HS-5 (cell line): Measurements from ENCODE around the gene MCHR2.
A peak's percentile ranks its signal among the peaks of the same experiment; 100 is the strongest.
"Not testable (repeated sequence)": the region's sequence is repeated elsewhere in the genome, so short reads cannot be mapped to it uniquely, and the experiment has no call there.

Experiments used
- DNase-seq: peaks from one replicate; pipeline ENCODE4 v3.0.0-alpha.2; 2012; ENCODE audit warnings: low read depth

MCHR2 gene, protein sequence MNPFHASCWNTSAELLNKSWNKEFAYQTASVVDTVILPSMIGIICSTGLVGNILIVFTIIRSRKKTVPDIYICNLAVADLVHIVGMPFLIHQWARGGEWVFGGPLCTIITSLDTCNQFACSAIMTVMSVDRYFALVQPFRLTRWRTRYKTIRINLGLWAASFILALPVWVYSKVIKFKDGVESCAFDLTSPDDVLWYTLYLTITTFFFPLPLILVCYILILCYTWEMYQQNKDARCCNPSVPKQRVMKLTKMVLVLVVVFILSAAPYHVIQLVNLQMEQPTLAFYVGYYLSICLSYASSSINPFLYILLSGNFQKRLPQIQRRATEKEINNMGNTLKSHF

DNA sequence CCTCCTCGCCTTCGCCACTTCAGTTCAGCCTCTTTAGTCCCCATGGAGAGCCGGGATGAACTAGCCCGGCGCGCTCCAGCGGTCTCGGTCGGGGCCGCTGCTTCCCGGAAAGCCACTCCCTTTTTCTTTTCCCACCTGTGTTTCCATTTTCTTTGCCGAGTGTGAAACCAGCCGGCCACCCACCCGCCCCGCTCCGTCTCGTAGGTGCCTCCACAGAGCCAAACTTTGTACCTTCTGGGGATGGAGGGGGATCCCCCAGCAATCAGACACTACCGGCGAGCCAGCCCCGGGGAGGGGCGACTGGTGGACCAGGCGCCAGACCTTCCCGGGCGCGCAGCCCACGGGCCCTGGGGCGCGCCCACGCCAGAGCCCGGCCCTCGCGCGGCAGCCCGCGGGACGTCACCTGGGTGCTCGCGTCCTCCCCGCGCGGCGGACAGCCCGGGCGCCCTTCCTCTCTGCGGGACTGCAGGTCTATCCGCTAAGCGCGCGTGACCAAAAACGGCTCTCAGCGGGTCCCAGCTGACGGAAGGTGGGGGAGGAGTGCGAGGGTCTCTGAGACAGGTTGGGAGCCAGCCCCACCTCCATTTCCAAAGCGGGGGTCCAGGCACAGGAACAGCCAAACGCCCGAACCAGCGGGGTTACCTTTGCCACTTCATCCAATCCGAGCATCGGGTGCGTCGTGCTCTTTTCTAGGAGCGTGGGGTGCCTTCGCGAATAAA is at the start of gene MCHR2:
Gene MCHR2 (minus strand): TSS at position 691 of the 719 bp plus-strand sequence. CDS start 38,076 bp downstream, outside the sequence.
- DNase-seq = no peak

DNA sequence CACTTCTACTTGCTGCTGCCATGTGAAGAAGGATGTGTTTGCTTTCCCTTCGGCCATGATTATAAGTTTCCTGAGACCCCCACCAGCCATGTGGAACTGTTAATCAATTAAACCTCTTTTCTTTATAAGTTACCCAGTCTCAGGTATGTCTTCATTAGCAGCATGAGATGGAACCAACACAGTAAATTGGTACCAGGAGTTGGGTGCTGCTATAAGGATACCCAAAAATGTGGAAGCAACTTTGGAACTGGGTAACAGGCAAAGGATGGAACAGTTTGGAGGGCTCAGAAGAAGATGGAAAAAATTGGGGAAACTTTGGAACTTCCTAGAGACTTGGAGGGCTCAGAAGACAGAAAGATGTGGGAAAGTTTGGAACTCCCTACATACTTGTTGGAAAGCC is 44.5 kb upstream of the MCHR2 start:
- not testable (repeated sequence) for DNase-seq

DNA sequence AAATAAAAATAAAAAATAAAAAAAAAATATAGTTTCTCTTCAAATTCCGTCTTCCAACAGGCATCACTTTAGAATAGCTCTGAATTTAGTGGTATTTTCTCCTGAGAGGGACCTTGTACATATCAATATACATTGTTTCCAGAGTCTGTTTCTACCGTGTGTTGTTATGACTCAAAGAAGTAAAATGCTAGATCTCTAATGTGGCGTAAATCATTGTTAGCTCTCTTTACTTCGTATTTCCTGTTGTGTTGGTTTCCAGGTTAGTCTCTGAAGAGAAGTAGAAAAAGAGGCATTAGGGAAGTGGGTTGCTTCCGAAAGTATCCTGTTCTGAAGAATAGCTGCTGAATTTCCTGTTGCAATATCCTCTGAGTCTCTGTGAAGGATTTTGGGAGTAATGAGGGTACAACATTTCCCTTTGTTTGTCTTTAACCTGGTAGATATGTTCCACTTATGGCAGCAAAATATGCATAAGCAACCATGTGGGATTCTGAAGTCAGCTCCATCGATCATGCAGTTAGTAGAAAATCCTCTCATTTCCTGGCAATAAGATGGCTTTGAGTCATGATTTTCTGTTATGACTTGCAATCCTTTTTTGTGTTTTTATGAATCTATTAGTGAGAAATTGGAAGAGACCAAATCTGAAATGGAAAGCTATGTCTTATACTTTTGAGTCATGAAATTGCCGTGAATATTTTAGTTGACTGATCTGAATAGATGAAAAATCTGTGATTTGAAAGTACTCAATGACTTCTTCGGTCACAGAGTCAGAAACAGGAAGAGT is 42.0 kb upstream of the MCHR2 start:
- DNase-seq = no peak

DNA sequence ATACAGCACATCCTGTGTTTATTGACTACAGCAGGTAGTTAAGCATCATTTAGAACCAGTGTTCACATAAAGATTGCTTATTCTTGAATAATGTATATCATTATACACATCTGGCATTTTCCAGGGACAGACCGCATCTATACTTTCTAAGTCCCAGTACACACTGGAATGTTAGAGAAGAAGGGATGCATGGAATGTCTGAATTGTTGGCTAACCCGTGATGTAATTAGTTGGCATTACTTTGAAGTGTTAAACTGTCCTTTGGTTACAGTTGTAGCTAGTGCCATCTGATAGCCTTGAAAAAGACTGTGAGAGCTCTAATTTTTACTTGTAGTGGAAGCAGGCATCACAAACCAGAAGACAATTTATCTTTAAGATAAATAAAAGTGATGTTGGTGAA is 29.8 kb upstream of the MCHR2 start:
- DNase-seq = no peak

DNA sequence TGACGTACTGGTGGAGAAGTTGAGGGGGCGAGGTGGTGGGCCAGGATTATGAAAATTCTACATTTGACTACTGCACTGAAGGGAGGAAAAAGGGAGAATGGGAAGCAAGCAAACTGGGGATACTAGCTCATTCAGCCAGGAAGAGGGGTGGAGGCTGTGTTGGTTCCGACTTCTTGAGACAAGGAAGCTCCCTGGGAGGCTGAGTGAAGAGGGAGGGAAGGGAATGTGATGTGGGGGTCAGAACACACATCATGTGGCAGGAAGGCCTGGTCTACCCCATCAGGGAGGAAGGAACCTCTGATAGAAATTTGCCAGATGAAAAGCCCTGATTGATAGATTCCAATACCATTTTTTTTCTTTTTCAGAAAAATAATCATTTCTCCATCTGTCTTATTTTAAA is 28.8 kb upstream of the MCHR2 start:
- no peak for DNase-seq

DNA sequence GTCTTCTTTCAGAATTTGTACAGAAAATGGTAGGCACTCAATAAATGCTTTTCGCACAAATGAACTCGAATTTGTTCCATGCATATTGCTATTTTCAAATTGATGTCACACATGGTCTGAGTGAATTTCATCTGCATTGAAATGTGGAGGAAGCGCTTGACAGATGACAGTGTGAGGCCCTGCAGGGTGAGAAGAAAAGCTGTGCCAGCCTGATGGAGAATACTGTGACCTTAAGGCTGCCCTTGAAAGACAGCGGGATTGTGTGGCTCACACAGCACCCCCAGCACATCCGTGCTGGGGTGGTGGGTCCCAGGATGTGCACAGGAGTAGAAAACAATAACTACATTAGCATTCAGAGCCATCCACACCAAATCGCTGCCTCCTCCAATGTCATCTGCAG is 14.8 kb upstream of the MCHR2 start:
- no peak for DNase-seq

DNA sequence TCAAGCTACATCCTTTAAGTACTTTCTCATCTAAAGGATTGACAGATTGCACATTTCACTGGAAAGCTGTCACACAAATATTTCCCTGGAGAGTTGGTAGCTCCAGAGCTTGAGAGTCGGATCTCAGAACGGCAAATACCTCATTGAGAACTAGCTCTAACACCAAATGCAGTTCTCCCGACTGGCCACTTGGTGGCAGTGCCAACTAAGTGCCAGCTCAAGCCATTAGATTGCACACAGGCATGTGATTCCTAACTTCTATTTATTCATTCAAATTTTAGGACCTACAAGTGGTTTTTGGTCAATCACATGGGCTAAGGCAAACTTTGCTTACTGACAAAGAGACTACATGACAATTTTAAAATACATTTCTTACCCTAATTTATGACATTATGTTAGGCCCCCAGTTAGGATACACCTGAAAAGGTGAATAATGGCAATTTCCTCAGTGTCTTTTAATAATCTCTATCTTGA is 7.9 kb upstream of the MCHR2 start:
- DNase-seq = peak; percentile 29

DNA sequence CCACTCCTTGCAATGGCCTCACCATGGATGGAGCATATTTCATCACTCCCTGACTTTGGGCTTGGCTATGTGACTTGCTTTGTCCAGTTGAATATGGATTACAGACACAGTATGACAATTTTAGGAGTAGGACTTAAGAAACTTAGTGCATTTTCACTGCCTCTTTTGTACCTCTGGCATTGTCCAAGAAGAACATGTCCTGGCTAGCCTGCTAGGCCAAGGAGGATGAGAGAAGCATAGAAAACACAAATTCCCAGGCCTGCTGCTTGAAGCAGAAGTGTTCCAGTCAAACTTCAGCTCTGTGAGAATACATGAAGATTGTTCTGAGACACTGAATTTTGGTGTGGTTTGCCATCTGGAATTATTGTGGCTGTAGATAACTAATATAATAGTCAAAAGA is 3.1 kb upstream of the MCHR2 start:
- DNase-seq = no peak

DNA sequence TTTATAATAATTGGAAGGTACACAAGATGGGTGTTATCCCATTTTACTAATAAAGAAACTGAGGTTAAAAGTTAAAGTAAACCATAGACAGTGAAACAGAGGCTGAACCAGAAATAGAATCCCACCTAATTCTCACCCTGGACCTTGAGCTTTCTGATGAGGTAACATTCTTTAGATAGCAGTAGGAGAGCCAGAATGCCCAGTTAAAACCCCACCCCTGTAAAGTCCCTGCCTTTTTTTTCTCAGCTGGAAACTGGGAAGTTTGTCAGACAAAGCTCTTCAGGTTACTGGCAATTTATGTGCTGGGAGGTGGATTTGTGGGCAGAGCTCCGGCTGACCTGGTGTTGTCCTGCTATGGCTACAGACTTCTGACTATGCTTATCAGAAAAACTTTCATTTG is 1.9 kb upstream of the MCHR2 start:
- no peak for DNase-seq

DNA sequence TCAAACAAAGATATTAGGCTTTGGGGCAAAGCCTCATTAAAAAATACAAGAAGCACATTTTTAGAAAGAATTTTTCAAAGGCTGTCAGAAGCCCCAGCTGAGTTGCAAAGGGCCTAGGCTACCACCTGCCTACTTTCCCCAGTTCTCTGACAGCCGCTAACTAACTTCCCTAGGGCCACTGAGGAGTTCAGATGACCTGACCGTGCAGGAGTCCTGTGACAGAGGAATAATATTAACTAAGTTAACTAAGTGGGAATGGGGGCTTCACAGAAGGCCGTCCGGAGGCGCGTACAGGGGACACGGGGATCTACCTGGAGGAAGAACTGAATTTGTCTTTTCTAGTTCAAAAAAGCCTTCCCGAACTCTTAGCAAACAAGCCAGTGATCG is 884 bp downstream of the MCHR2 start:
- no peak for DNase-seq

DNA sequence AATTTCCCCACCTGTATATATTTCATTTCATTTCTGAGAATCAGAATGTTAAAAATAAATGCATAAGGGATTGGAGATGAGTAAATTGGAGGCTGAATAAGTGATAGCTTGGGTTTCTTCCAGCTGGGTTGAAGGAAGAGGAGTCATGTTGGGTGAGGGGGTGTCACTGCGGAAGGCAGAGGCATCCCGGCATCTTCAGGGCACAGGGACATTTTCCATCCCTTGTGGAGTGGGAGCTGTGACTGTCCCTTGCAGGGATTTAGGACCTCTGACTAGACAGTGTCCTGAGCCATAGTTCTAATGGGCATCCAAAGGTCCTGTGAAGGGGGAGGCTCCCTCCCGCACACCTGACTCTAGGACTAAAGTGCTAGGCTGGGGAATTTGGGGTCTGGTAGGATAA is 2.1 kb downstream of the MCHR2 start:
- DNase-seq = no peak

DNA sequence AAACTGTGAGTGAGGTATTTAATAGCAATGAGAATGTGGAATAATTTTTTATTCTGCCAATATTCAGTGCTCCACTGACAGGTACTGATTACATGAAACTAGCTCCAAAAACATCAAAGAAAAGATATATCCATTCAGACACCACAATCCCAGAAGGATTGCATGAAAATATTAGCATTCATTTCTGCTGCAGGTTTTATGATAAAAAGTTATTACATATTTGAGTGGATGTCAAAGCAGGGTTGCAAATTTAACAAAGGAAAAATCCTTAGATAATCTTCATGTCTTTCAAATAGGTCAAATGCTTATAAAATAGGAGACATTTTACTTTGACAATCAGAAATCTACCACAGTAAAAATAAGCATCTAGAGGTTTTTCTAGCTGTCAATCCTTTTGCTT is 13.3 kb downstream of the MCHR2 start:
- DNase-seq = no peak

DNA sequence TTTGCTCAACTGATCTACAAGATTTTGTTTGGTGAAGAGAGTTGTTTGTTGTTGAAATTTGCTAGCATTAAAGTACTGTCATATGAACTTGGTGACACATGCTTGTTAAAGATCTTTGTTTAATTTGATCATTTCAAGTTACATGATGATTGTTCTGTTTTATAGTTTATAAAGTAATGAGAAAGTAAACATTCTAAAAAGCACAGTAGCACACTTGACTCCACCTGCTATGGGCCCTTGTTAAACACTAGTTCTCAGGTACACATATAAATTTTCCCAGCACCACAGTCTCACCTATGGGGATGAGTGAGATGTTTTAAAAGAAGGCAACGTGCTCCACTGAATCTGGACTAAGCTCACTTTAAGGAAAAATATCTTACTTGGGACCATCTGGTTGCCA is 14.1 kb downstream of the MCHR2 start:
- DNase-seq = no peak

DNA sequence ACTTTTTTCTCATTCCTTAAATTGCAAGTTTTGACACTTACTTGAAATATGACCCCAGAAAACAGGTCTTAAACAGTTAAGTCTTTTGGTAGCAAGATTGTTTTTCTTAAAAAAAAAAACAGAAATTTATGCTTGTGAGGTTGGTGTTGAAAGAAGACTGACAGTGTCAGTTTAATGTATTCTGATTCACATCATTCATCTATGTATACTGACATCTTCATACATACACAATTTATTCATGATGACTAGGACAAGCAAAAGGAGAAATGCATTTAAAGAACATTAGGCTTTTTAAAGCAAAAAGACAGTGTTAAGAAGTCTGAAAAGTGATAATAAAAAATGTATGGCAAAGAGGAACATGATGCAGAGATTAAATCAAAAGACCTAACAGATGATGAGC is 27.0 kb downstream of the MCHR2 start:
- DNase-seq = no peak

DNA sequence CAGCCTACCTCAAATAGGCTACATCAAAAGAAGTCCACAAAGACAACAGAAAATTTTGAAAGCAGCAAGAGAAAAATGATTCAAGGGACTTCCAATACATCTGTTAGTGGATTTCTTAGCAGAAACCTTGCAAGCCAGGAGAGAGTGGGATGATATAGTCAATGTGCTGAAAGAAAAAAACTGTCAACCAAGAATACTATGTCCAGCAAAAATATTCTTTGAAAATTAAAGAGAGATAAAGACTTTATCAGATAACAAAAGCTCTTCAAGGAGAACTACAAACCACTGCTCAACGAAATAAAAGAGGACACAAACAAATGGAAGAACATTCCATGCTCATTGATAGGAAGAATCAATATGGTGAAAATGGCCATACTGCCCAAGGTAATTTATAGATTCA is 34.0 kb downstream of the MCHR2 start:
- no peak for DNase-seq

DNA sequence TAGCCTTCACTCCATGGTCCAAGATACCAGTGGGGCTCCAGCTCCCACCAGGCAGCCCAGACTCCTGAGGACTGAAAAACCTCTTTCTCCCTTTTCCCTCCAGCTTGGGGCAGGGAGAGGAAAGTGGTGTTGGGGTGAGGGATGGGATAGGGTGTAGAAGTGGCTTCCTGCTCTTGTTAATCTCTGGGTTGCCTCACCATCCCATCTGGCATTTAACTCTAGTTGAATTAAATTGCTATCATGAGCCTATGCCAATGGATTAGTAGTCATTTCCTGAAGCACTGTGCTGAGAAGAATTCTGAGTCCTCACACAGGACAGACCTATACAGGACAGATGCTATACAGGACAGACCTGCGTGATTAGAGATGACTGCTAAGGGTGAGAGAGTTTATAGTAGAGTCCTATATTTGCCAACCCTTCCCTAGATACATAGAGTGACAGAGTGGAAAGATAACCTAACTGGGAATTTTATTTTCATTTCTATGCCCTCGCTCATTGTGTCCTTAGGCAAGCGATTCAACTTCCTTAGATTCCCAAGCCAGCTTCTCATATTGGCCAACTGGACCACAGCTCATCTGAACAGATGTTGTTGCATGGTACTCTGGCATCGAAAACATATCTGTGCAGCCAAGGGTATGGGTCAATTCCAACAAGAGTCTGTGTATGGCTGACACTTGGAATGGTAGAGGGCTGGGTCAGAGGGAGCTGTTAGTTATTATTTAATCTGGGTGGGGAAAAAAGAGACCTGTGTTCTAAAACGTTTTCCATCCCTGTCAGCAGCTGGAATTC is 42.8 kb downstream of the MCHR2 start:
- DNase-seq = peak; percentile 2

DNA sequence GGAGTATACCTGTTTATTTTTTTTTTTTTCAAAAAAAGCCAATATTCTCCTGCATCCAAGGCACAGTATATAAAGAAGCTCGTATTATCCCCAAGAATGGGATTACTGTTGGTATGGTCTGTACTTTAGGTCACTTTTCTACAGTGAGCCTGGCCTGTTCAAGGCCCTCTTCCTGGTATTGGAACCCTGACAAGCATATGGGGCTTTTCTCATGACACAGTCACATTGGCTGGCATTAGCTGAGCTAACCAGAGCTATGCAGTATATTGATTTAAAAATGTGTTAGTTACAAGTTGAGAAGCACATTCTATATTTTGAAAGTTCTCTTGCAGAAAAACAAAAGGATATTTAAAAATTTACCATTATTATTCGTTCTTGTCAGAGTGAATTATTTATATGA is 48.0 kb downstream of the MCHR2 start:
- DNase-seq = no peak

DNA sequence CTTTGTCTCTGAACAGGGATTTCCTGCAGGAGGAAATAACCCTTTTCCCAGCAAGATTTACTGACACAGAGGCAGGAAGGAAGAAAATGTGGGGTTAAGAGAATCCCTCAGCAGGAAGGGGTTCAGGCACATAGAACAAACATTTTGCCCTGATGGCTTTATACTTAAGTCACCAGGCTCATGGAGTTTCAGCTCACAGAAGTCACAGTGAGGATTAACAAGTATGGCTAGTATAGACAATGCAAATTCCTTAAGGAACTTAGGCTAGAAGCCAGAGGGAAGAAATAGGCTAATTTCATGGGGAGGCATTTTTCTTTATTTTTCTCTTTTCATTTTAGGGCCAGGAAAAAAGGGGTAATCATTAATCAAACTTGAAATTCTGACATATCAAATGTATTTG is 50.2 kb downstream of the MCHR2 start:
- no peak for DNase-seq

DNA sequence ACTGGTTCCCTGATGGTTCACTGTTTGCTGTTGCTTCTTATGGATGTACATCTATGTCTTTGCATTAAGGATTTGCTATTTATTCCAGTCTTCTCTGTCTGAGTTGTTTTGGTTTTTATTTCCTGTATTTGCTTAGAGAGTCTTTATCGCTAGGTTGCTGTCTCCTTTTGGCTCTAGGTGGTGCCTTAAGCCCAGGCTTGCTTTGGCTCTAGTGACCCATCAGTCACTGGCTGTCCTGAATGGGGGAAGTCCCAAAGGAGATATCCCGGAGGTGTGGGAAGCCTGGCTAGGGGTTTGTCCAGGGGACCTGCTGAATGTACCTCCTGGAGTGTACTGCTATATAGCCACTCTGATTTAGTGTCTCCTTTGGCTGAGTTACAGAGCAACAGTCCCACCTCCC is 53.4 kb downstream of the MCHR2 start:
- DNase-seq = no peak

DNA sequence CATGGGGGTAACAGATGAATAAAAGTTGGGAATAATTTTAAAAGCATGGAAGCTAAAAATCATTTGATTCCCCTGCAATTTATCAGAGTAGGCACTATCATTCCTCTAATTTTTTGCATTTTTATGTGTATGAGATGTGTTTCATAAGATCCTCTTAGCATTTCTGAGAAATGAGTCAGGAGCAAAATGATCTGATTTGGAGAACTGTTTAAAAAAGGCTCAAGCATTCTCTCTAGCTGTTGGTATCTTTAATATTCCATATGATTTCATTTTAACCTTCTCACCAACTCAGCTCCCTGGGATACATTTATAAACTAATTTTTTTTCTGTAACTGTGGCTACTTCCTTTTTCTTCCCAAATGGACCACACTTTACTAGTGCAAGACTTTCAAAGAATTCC is 60.9 kb downstream of the MCHR2 start:
- DNase-seq = peak; percentile 77

DNA sequence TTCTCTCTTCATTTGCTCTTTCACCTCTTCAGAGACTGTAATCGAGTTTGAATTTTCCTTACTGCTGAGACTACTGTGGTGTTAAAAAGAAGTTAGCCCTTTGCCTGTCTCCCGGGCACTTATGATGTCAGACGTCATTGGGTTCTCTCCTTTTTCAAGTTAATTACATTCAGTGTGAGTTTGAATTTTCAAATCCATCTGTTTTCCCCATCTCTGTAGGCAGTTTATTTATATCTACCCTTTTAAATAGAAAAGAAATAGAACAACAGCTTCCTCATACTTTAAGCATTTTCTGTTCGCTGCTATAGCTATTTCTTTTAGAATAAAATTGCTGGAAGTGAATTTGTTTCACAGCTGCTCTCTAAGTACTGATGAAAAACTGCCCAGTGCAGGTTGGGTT is 81.4 kb downstream of the MCHR2 start:
- no peak for DNase-seq
